Measurements from ENCODE around the gene KCNJ6.

DNA sequence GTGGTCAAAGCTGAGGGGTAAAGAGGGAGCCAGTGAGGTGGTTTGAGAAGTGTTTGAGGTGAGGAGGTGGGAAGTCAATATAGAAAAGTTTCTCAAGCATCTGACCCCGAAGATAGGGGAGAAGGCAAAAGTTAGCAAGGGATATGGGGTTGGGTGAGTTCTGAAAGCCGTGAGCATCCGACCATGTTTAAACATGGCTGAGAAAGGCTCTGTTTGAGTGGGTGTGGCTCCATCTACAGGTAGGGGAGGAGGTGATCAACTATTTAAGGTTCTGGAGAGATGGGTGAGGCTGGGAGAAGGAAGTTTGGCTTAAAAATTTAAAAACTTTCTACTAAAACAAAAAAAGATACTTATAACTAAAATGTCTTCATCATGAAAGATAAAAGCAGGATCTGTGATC, 273.8 kb downstream of the KCNJ6 start:
- TF ChIP-seq, protein P1, sequence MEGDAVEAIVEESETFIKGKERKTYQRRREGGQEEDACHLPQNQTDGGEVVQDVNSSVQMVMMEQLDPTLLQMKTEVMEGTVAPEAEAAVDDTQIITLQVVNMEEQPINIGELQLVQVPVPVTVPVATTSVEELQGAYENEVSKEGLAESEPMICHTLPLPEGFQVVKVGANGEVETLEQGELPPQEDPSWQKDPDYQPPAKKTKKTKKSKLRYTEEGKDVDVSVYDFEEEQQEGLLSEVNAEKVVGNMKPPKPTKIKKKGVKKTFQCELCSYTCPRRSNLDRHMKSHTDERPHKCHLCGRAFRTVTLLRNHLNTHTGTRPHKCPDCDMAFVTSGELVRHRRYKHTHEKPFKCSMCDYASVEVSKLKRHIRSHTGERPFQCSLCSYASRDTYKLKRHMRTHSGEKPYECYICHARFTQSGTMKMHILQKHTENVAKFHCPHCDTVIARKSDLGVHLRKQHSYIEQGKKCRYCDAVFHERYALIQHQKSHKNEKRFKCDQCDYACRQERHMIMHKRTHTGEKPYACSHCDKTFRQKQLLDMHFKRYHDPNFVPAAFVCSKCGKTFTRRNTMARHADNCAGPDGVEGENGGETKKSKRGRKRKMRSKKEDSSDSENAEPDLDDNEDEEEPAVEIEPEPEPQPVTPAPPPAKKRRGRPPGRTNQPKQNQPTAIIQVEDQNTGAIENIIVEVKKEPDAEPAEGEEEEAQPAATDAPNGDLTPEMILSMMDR (IDR thresholded peaks at IDR 0.05; ENCODE audit: low read depth, low read length): peak; percentile 33
- no peak for TF ChIP-seq POLR2A (IDR thresholded peaks at IDR 0.05; ENCODE audit: extremely low read depth, insufficient read length)
